Stimulated activated memory B cell treated with anti-CD40 and anti-IgM and Interleukin-4, amounts not matched to agents 10 μg/mL and 1 μg/mL and 100 μg/mL, for 72 hours (primary cell): Measurements from ENCODE around the gene RALBP1.
"Not testable (repeated sequence)": the region's sequence is repeated elsewhere in the genome, so short reads cannot be mapped to it uniquely, and the experiment has no call there.

Source experiments
- ATAC-seq: fragments of 150-1000 bp; cut with Tn5 transposase; 2 replicates; pipeline ENCODE4 v1.10.0; 2021
- H3K27ac Mint-ChIP-seq: one replicate; pipeline ENCODE4 v1.8.0; 2022; ENCODE audit warnings: mild to moderate bottlenecking, mixed read lengths
- H3K27me3 Mint-ChIP-seq: one replicate; pipeline ENCODE4 v1.8.0; 2022; ENCODE audit warnings: mixed read lengths
- H3K36me3 Mint-ChIP-seq: one replicate; pipeline ENCODE4 v1.8.0; 2022; ENCODE audit warnings: mixed read lengths
- H3K4me1 Mint-ChIP-seq: one replicate; pipeline ENCODE4 v1.8.0; 2022; ENCODE audit warnings: mixed read lengths
- H3K4me3 Mint-ChIP-seq: one replicate; pipeline ENCODE4 v1.8.0; 2022; ENCODE audit warnings: mild to moderate bottlenecking, moderate library complexity, mixed read lengths
- H3K9me3 Mint-ChIP-seq: one replicate; pipeline ENCODE4 v1.8.0; 2022; ENCODE audit warnings: mixed read lengths

The RALBP1 gene

GRCh38 chr18:9444549-9444948 lies 30.8 kb upstream of the RALBP1 start:
- peaks cover 5% of the 10 kb centered on the region for H3K36me3 Mint-ChIP-seq
- H3K27me3 Mint-ChIP-seq = no peaks in the 10 kb centered on the region
- no peak for ATAC-seq
- no peak overlapping the region for H3K27ac Mint-ChIP-seq
- H3K9me3 Mint-ChIP-seq = peaks cover 12% of the 10 kb centered on the region
- no peak overlapping the region for H3K4me3 Mint-ChIP-seq
- no peaks in the 10 kb centered on the region for H3K4me1 Mint-ChIP-seq

GRCh38 chr18:9446839-9447238 lies 28.5 kb upstream of the RALBP1 start:
- Mint-ChIP-seq H3K36me3 (peaks cover 5% of the 10 kb centered on the region), H3K27ac (no peak overlapping the region), H3K4me1 (no peaks in the 10 kb centered on the region), H3K4me3 (no peak overlapping the region), H3K9me3 (peaks cover 12% of the 10 kb centered on the region), H3K27me3 (peaks cover 9% of the 10 kb centered on the region)
- ATAC-seq = no peak

GRCh38 chr18:9447334-9447733 lies 28.0 kb upstream of the RALBP1 start:
- Mint-ChIP-seq H3K9me3 (peaks cover 12% of the 10 kb centered on the region), H3K36me3 (peaks cover 5% of the 10 kb centered on the region), H3K4me3 (no peak overlapping the region), H3K4me1 (no peaks in the 10 kb centered on the region), H3K27ac (no peak overlapping the region), H3K27me3 (peaks cover 9% of the 10 kb centered on the region)
- ATAC-seq = no peak

GRCh38 chr18:9449600-9450414 lies 25.5 kb upstream of the RALBP1 start:
- H3K27ac Mint-ChIP-seq = no peak overlapping the region
- peaks cover 5% of the 10 kb centered on the region for H3K36me3 Mint-ChIP-seq
- ATAC-seq = no peak
- no peaks in the 10 kb centered on the region for H3K4me1 Mint-ChIP-seq
- H3K9me3 Mint-ChIP-seq = peaks cover 12% of the 10 kb centered on the region
- H3K27me3 Mint-ChIP-seq = peaks cover 9% of the 10 kb centered on the region
- H3K4me3 Mint-ChIP-seq = no peak overlapping the region

- not testable (repeated sequence) for H3K4me3 Mint-ChIP-seq, H3K36me3 Mint-ChIP-seq, H3K4me1 Mint-ChIP-seq, H3K27me3 Mint-ChIP-seq, H3K27ac Mint-ChIP-seq, ATAC-seq
- H3K9me3 Mint-ChIP-seq = peaks cover 15% of the 10 kb centered on the region
These were observed 24.4 kb upstream of the RALBP1 start for GRCh38 chr18:9450920-9451319.

- no peak for ATAC-seq
- H3K27me3 Mint-ChIP-seq = peaks cover 12% of the 10 kb centered on the region
These were observed 22.0 kb upstream of the RALBP1 start for GRCh38 chr18:9453283-9453682.

GRCh38 chr18:9454061-9454703 lies 21.1 kb upstream of the RALBP1 start:
- no peak overlapping the region for H3K27ac Mint-ChIP-seq
- no peaks in the 10 kb centered on the region for H3K4me1 Mint-ChIP-seq
- H3K4me3 Mint-ChIP-seq = no peak overlapping the region
- ATAC-seq = no peak
- no peaks in the 10 kb centered on the region for H3K36me3 Mint-ChIP-seq
- H3K27me3 Mint-ChIP-seq = peaks cover 19% of the 10 kb centered on the region
- H3K9me3 Mint-ChIP-seq = peaks cover 21% of the 10 kb centered on the region

More at GRCh38 chr18:9453283-9453682, 22.0 kb upstream of the RALBP1 start:
- Mint-ChIP-seq H3K9me3 (peaks cover 20% of the 10 kb centered on the region), H3K4me3 (no peak overlapping the region), H3K4me1 (no peaks in the 10 kb centered on the region), H3K36me3 (no peaks in the 10 kb centered on the region), H3K27ac (no peak overlapping the region)

- Mint-ChIP-seq H3K36me3 (no peaks in the 10 kb centered on the region), H3K4me3 (no peak overlapping the region), H3K9me3 (peaks cover 21% of the 10 kb centered on the region), H3K27ac (no peak overlapping the region), H3K27me3 (peaks cover 11% of the 10 kb centered on the region), H3K4me1 (no peaks in the 10 kb centered on the region)
- ATAC-seq = no peak
These were observed 19.4 kb upstream of the RALBP1 start for GRCh38 chr18:9455718-9456511.

GRCh38 chr18:9466127-9466526 lies 9.2 kb upstream of the RALBP1 start:
- no peak for ATAC-seq
- Mint-ChIP-seq H3K4me3 (no peak overlapping the region), H3K27ac (no peak overlapping the region), H3K9me3 (peaks cover 20% of the 10 kb centered on the region), H3K27me3 (no peaks in the 10 kb centered on the region), H3K4me1 (no peaks in the 10 kb centered on the region), H3K36me3 (peaks cover 6% of the 10 kb centered on the region)

- H3K27ac Mint-ChIP-seq = no peak overlapping the region
- H3K36me3 Mint-ChIP-seq = peaks cover 6% of the 10 kb centered on the region
- H3K4me3 Mint-ChIP-seq = no peak overlapping the region
- no peaks in the 10 kb centered on the region for H3K27me3 Mint-ChIP-seq
- peaks cover 20% of the 10 kb centered on the region for H3K9me3 Mint-ChIP-seq
- no peaks in the 10 kb centered on the region for H3K4me1 Mint-ChIP-seq
- ATAC-seq = no peak
These were observed 8.5 kb upstream of the RALBP1 start for GRCh38 chr18:9466846-9467245.

GRCh38 chr18:9468998-9469397 lies 6.3 kb upstream of the RALBP1 start:
- peaks cover 6% of the 10 kb centered on the region for H3K36me3 Mint-ChIP-seq
- H3K4me1 Mint-ChIP-seq = no peaks in the 10 kb centered on the region
- H3K27ac Mint-ChIP-seq = no peak overlapping the region
- ATAC-seq = no peak
- H3K9me3 Mint-ChIP-seq = peaks cover 20% of the 10 kb centered on the region
- H3K27me3 Mint-ChIP-seq = no peaks in the 10 kb centered on the region
- no peak overlapping the region for H3K4me3 Mint-ChIP-seq

- H3K27me3 Mint-ChIP-seq = no peaks in the 10 kb centered on the region
- peaks cover 20% of the 10 kb centered on the region for H3K9me3 Mint-ChIP-seq
- peaks cover 3% of the 10 kb centered on the region for H3K4me1 Mint-ChIP-seq
- no peak overlapping the region for H3K27ac Mint-ChIP-seq
- no peak overlapping the region for H3K4me3 Mint-ChIP-seq
- peaks cover 6% of the 10 kb centered on the region for H3K36me3 Mint-ChIP-seq
- ATAC-seq = no peak
These were observed 5.6 kb upstream of the RALBP1 start for GRCh38 chr18:9469685-9470084.

GRCh38 chr18:9474108-9474982 lies 968 bp upstream of the RALBP1 start:
- Mint-ChIP-seq H3K4me1 (peaks cover 26% of the 10 kb centered on the region), H3K9me3 (peaks cover 8% of the 10 kb centered on the region), H3K4me3 (peak overlapping the region; percentile 93), H3K27ac (peak overlapping the region; percentile 89), H3K36me3 (peaks cover 9% of the 10 kb centered on the region), H3K27me3 (no peaks in the 10 kb centered on the region)
- ATAC-seq = no peak

- H3K4me1 Mint-ChIP-seq = peaks cover 38% of the 10 kb centered on the region
- peak overlapping the region; percentile 89 for H3K27ac Mint-ChIP-seq
- peaks cover 22% of the 10 kb centered on the region for H3K36me3 Mint-ChIP-seq
- H3K9me3 Mint-ChIP-seq = no peaks in the 10 kb centered on the region
- H3K27me3 Mint-ChIP-seq = no peaks in the 10 kb centered on the region
- ATAC-seq = no peak
- peak overlapping the region; percentile 93 for H3K4me3 Mint-ChIP-seq
These were observed 604 bp downstream of the RALBP1 start for GRCh38 chr18:9475643-9476591.
